IMR-90 (cell line): ENCODE measurements around the gene COL27A1. TPM values are rescaled to one million over a fixed set of nuclear protein-coding genes. Genes with fewer than 3 reads are reported as not detected.

Experiments
- ATAC-seq: fragments of 200-7000 bp; cut with Tn5 transposase; 2 replicates; pipeline ENCODE4 v1.9.1; 2020; ENCODE audit warnings: low read depth, mild to moderate bottlenecking, moderate library complexity
- BruUV-seq: library from RNA; stranded (reverse); fragments of 400-500 nt; replicated peaks from 2 replicates; lab custom pipeline; 2021; lab: Mats Ljungman, UMichigan
- CTCF ChIA-PET: fragments of 300-600 bp; formaldehyde crosslinking; extraction: SDS; loops from one replicate; lab custom pipeline; 2021; ENCODE audit warnings: antibody characterized with exemption; lab: Yijun Ruan, JAX
- POLR2A ChIA-PET: fragments of 300-600 bp; sonication (Branson Sonifier 250); formaldehyde crosslinking; loops from one replicate; lab custom pipeline; 2022; ENCODE audit warnings: antibody characterized with exemption; ENCODE audit not compliant: unreplicated experiment; lab: Charles Lee
- DNase-seq: peaks from one replicate; pipeline ENCODE4 v3.0.0; 2013
- H2AFZ ChIP-seq: replicated peaks from 2 replicates; pipeline ENCODE3; 2013; ENCODE audit warnings: low read length, mild to moderate bottlenecking; ENCODE audit not compliant: poor library complexity
- H2AK5ac ChIP-seq: 2 replicates; pipeline ENCODE4 v1.6.1; 2013; ENCODE audit warnings: low read depth, low read length, inconsistent platforms
- H2AK9ac ChIP-seq: replicated peaks from 2 replicates; pipeline ENCODE3; 2013; ENCODE audit warnings: mild to moderate bottlenecking, low read depth, low read length, moderate library complexity; ENCODE audit not compliant: poor library complexity
- H2BK120ac ChIP-seq: 2 replicates; pipeline ENCODE4 v1.6.1; 2013; ENCODE audit warnings: low read depth, low read length, inconsistent platforms
- H2BK15ac ChIP-seq: 3 replicates; pipeline ENCODE4 v1.6.1; 2013; ENCODE audit warnings: low read depth, low read length, inconsistent platforms
- H2BK20ac ChIP-seq: 2 replicates; pipeline ENCODE4 v1.6.1; 2013; ENCODE audit warnings: low read depth, mild to moderate bottlenecking, inconsistent platforms, low read length, moderate library complexity
- H2BK5ac ChIP-seq: 2 replicates; pipeline ENCODE4 v1.6.1; 2013; ENCODE audit warnings: mild to moderate bottlenecking, low read depth, low read length, inconsistent platforms; ENCODE audit not compliant: poor library complexity, severe bottlenecking
- H3K14ac ChIP-seq: replicated peaks from 2 replicates; pipeline ENCODE4 v1.6.1; 2013; ENCODE audit warnings: low read depth, low read length, inconsistent platforms
- H3K18ac ChIP-seq: 2 replicates; pipeline ENCODE4 v1.6.1; 2013; ENCODE audit warnings: low read depth, low read length, control low read depth
- H3K23ac ChIP-seq: 2 replicates; pipeline ENCODE4 v1.6.1; 2013; ENCODE audit warnings: low read depth, low read length, inconsistent platforms
- H3K27ac ChIP-seq: 2 replicates; pipeline ENCODE4 v1.5.1; 2013; ENCODE audit warnings: mild to moderate bottlenecking, control low read depth, low read length; ENCODE audit not compliant: insufficient read depth
- H3K27me3 ChIP-seq: 2 replicates; pipeline ENCODE4 v1.6.1; 2013; ENCODE audit warnings: low read length; ENCODE audit not compliant: control insufficient read depth, insufficient read depth
- H3K36me3 ChIP-seq: 2 replicates; pipeline ENCODE4 v1.6.1; 2013; ENCODE audit warnings: low read length, mixed read lengths; ENCODE audit not compliant: control insufficient read depth, insufficient read depth
- H3K4ac ChIP-seq: 2 replicates; pipeline ENCODE4 v1.6.1; 2013; ENCODE audit warnings: low read depth, low read length, inconsistent platforms
- H3K4me1 ChIP-seq: 2 replicates; pipeline ENCODE4 v1.6.1; 2013; ENCODE audit warnings: low read length, mixed read lengths; ENCODE audit not compliant: control insufficient read depth, insufficient read depth
- H3K4me2 ChIP-seq: 2 replicates; pipeline ENCODE4 v1.6.1; 2013; ENCODE audit warnings: low read depth, mild to moderate bottlenecking, control low read depth, low read length, moderate library complexity
- H3K4me3 ChIP-seq: 2 replicates; pipeline ENCODE4 v1.5.1; 2013; ENCODE audit warnings: low read depth, mild to moderate bottlenecking, control low read depth, low read length, moderate library complexity; ENCODE audit not compliant: insufficient read depth
- H3K56ac ChIP-seq: 2 replicates; pipeline ENCODE4 v1.6.1; 2013; ENCODE audit warnings: low read length, inconsistent platforms; ENCODE audit not compliant: insufficient read depth; ENCODE audit errors: extremely low read depth
- H3K79me1 ChIP-seq, 2 experiments: 2 replicates each; pipeline ENCODE4 v1.6.1; 2013; ENCODE audit warnings: low read length in 2 of 2, inconsistent platforms in 1 of 2, low read depth in 1 of 2
- H3K9ac ChIP-seq: 2 replicates; pipeline ENCODE4 v1.6.1; 2013; ENCODE audit warnings: low read depth, low read length, control low read depth
- H3K9me1 ChIP-seq: 2 replicates; pipeline ENCODE4 v1.6.1; 2013; ENCODE audit warnings: low read length, inconsistent platforms; ENCODE audit not compliant: insufficient read depth
- H3K9me3 ChIP-seq: 2 replicates; pipeline ENCODE4 v1.6.1; 2013; ENCODE audit warnings: low read length; ENCODE audit not compliant: control insufficient read depth, insufficient read depth
- H4K20me1 ChIP-seq: 2 replicates; pipeline ENCODE4 v1.6.1; 2013; ENCODE audit warnings: low read length, inconsistent platforms; ENCODE audit not compliant: insufficient read depth
- H4K5ac ChIP-seq: 2 replicates; pipeline ENCODE4 v1.6.1; 2013; ENCODE audit warnings: mild to moderate bottlenecking, low read depth, low read length, control low read depth
- H4K8ac ChIP-seq, 2 experiments: 2 replicates each; pipeline ENCODE4 v1.6.1; 2013; ENCODE audit warnings: low read depth in 2 of 2, low read length in 2 of 2, control low read depth in 1 of 2, inconsistent platforms in 1 of 2
- H4K91ac ChIP-seq: 2 replicates; pipeline ENCODE4 v1.6.1; 2013; ENCODE audit warnings: low read depth, low read length, inconsistent platforms; ENCODE audit not compliant: insufficient read depth
- BHLHE40 ChIP-seq: fragments of 150-350 bp; IDR thresholded peaks from 2 replicates; pipeline ENCODE4 v1.6.1; 2016; ENCODE audit warnings: mild to moderate bottlenecking, low read depth, low read length
- CHD1 ChIP-seq: IDR thresholded peaks from 2 replicates; pipeline ENCODE4 v1.6.1; 2012; ENCODE audit warnings: low read depth, low read length, improper control_type of control experiment
- MAFK ChIP-seq: IDR thresholded peaks from 2 replicates; pipeline ENCODE4 v1.6.1; 2012; ENCODE audit warnings: low read depth, low read length, improper control_type of control experiment
- MXI1 ChIP-seq: IDR thresholded peaks from 2 replicates; pipeline ENCODE4 v1.6.1; 2012; ENCODE audit warnings: low read depth, mild to moderate bottlenecking, low read length, moderate library complexity, borderline replicate concordance
- NFE2L2 ChIP-seq: fragments of 150-350 bp; IDR thresholded peaks from 2 replicates; pipeline ENCODE4 v1.6.1; 2016; ENCODE audit warnings: low read depth, mild to moderate bottlenecking, low read length
- POLR2A ChIP-seq: IDR thresholded peaks from 2 replicates; pipeline ENCODE4 v1.6.1; 2012; ENCODE audit warnings: mild to moderate bottlenecking, low read depth, low read length
- RFX5 ChIP-seq: IDR thresholded peaks from 2 replicates; pipeline ENCODE4 v1.8.0; 2012; ENCODE audit warnings: low read depth, mild to moderate bottlenecking, low read length, moderate library complexity
- SMC3 ChIP-seq: fragments of 150-350 bp; IDR thresholded peaks from 2 replicates; pipeline ENCODE4 v1.6.1; 2016; ENCODE audit warnings: low read depth, mild to moderate bottlenecking, antibody characterized with exemption, low read length, moderate library complexity
- USF2 ChIP-seq: fragments of 150-350 bp; IDR thresholded peaks from 2 replicates; pipeline ENCODE4 v1.6.1; 2017; ENCODE audit warnings: mild to moderate bottlenecking, antibody characterized with exemption, low read length, low read depth
- dilution Hi-C: fragments of 300-500 bp; cut with HindIII; formaldehyde crosslinking; loops from one replicate; pipeline ENCODE4 v1.14.3; 2018; ENCODE audit warnings: low sequenced_read_pairs; ENCODE audit not compliant: unreplicated experiment
- in situ Hi-C: fragments of 300-500 bp; cut with MboI; formaldehyde crosslinking; loops from 3 replicates; pipeline ENCODE4 v1.14.3; 2019; ENCODE audit warnings: low sequenced_read_pairs, inconsistent platforms, mixed read lengths
- intact Hi-C: fragments of 100-400 bp; cut with micrococcal nuclease; formaldehyde crosslinking; loops from 2 replicates; pipeline ENCODE4 v1.10.0; 2022
- polyA plus RNA-seq, 3 experiments: library from polyadenylated mRNA; depleted of rRNA; stranded (reverse); fragments of >200 nt; gene quantifications; 2 replicates each; pipeline ENCODE4 v1.2.3, GENCODE V29; 2012; ENCODE audit warnings: low replicate concordance in 1 of 3
- total RNA-seq: library from RNA; depleted of rRNA; stranded (reverse); fragments of >200 nt; gene quantifications from 2 replicates; pipeline ENCODE4 v1.2.3, GENCODE V29; 2012

The COL27A1 gene
- total and polyA plus RNA-seq, 2 of the 4 experiments (the other 2 are of a cell fraction) = 3.2 to 18.3 TPM

GRCh38 chr9:114294664-114295063 lies 139.3 kb downstream of the COL27A1 start:
- no peaks in the 10 kb centered on the region for H3K27me3 ChIP-seq
- dilution Hi-C loops = no loop called here

More at GRCh38 chr9:114294664-114295063, 139.3 kb downstream of the COL27A1 start:
- H3K18ac ChIP-seq = no peak overlapping the region
- H2AK5ac ChIP-seq = no peak overlapping the region
- no peaks in the 10 kb centered on the region for H3K79me1 ChIP-seq
- no peak overlapping the region for H3K14ac ChIP-seq
- H3K23ac ChIP-seq = no peak overlapping the region
- H4K20me1 ChIP-seq = no peaks in the 10 kb centered on the region
- no peak overlapping the region for H2AK9ac ChIP-seq
- DNase-seq (no peak), ATAC-seq (no peak)
- no peak overlapping the region for H3K4me3 ChIP-seq
- ChIA-PET POLR2A (no interaction called here), CTCF (no interaction called here)
- no peak overlapping the region for H2BK15ac ChIP-seq
- H3K9me3 ChIP-seq = no peaks in the 10 kb centered on the region
- no peak overlapping the region for H3K4me2 ChIP-seq
- no peak overlapping the region for H2BK5ac ChIP-seq
- H4K91ac ChIP-seq = no peak overlapping the region
- no peak overlapping the region for H3K9ac ChIP-seq
- no peaks in the 10 kb centered on the region for H3K9me1 ChIP-seq
- H4K8ac ChIP-seq = no peak overlapping the region
- no peak overlapping the region for H2BK120ac ChIP-seq
- no peak overlapping the region for H2BK20ac ChIP-seq
- H2AFZ ChIP-seq = no peak overlapping the region
- H4K5ac ChIP-seq = no peak overlapping the region
- no TSS peak for BruUV-seq
- H3K27ac ChIP-seq = no peak overlapping the region
- TF ChIP-seq NFE2L2 (no peak), USF2 (no peak), CHD1 (no peak), SMC3 (no peak), MXI1 (no peak), RFX5 (no peak), BHLHE40 (no peak), MAFK (no peak), POLR2A (no peak)
- no peaks in the 10 kb centered on the region for H3K4me1 ChIP-seq
- H3K4ac ChIP-seq = no peak overlapping the region
- intact Hi-C loops = loop anchor here (10.0 kb wide), 1 partner anchor 610 kb away; no protein-coding TSS in a partner anchor
- in situ Hi-C loops = loop anchor here (5.0 kb wide), 1 partner anchor 182 kb away; no protein-coding TSS in a partner anchor
- no peak overlapping the region for H3K56ac ChIP-seq
- H3K36me3 ChIP-seq = peaks cover 11% of the 10 kb centered on the region
